Ishikawa (cell line): ENCODE measurements around the gene TYMP.

Experiments
- CEBPB ChIP-seq: IDR thresholded peaks from 2 replicates; pipeline ENCODE4 v1.6.1; 2012
- CREB1 ChIP-seq: IDR thresholded peaks from 2 replicates; pipeline ENCODE4 v1.6.1; 2012; ENCODE audit warnings: low read depth
- EGR1 ChIP-seq: IDR thresholded peaks from 2 replicates; pipeline ENCODE4 v1.6.1; 2012
- EP300 ChIP-seq: IDR thresholded peaks from 2 replicates; pipeline ENCODE4 v1.6.1; 2012; ENCODE audit warnings: borderline replicate concordance
- FOXM1 ChIP-seq: IDR thresholded peaks from 2 replicates; pipeline ENCODE4 v1.6.1; 2012; ENCODE audit warnings: low read depth, borderline replicate concordance
- MAX ChIP-seq: IDR thresholded peaks from 2 replicates; pipeline ENCODE4 v1.6.1; 2012
- NFIC ChIP-seq: IDR thresholded peaks from 2 replicates; pipeline ENCODE4 v1.6.1; 2012
- RAD21 ChIP-seq: IDR thresholded peaks from 2 replicates; pipeline ENCODE4 v1.6.1; 2012; ENCODE audit warnings: low read depth
- TAF1 ChIP-seq: IDR thresholded peaks from 2 replicates; pipeline ENCODE4 v1.6.1; 2012; ENCODE audit warnings: low read depth, mild to moderate bottlenecking
- TCF12 ChIP-seq: IDR thresholded peaks from 2 replicates; pipeline ENCODE4 v1.6.1; 2012; ENCODE audit warnings: low read depth
- TEAD4 ChIP-seq: IDR thresholded peaks from 2 replicates; pipeline ENCODE4 v1.6.1; 2012
- YY1 ChIP-seq: IDR thresholded peaks from 2 replicates; pipeline ENCODE4 v1.6.1; 2012; ENCODE audit warnings: low read depth
- ZBTB7A ChIP-seq: IDR thresholded peaks from 2 replicates; pipeline ENCODE4 v1.6.1; 2012; ENCODE audit warnings: low read depth
- TF ChIP-seq, protein P1 (sequence below): IDR thresholded peaks from 2 replicates; pipeline ENCODE4 v1.6.1; 2012
- TF ChIP-seq, protein P2 (sequence below): IDR thresholded peaks from 2 replicates; pipeline ENCODE4 v1.6.1; 2012; ENCODE audit warnings: low read depth, mild to moderate bottlenecking

The TYMP gene

DNA sequence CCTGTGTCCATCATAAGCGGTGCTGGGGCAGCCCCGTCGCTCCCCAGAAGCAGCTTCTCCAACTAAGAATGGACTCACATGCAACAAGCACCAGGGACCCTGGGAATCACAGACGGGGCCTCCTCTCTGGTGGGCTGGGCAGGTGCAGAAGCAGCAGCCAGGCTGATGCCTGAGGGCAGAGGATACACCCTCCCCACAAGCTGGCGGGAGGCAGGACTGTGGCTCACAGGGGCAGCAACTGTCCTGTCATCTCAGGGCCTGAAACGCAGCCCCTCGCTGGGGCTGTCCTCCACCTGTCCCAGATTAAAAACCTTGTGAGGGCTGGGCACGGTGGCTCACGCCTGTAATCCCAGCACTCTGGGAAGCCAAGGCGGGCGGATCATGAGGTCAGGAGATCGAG lies 51.9 kb downstream of the TYMP start:
- no peak for TF ChIP-seq TAF1
- TF ChIP-seq ZBTB7A = no peak
- TF ChIP-seq, protein P1, sequence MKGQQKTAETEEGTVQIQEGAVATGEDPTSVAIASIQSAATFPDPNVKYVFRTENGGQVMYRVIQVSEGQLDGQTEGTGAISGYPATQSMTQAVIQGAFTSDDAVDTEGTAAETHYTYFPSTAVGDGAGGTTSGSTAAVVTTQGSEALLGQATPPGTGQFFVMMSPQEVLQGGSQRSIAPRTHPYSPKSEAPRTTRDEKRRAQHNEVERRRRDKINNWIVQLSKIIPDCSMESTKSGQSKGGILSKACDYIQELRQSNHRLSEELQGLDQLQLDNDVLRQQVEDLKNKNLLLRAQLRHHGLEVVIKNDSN = no peak
- TF ChIP-seq EP300 = no peak
- TF ChIP-seq EGR1 = no peak
- no peak for TF ChIP-seq RAD21
- TF ChIP-seq MAX = no peak
- TF ChIP-seq FOXM1 = no peak
- no peak for TF ChIP-seq YY1
- TF ChIP-seq NFIC = no peak
- TF ChIP-seq, protein P2, sequence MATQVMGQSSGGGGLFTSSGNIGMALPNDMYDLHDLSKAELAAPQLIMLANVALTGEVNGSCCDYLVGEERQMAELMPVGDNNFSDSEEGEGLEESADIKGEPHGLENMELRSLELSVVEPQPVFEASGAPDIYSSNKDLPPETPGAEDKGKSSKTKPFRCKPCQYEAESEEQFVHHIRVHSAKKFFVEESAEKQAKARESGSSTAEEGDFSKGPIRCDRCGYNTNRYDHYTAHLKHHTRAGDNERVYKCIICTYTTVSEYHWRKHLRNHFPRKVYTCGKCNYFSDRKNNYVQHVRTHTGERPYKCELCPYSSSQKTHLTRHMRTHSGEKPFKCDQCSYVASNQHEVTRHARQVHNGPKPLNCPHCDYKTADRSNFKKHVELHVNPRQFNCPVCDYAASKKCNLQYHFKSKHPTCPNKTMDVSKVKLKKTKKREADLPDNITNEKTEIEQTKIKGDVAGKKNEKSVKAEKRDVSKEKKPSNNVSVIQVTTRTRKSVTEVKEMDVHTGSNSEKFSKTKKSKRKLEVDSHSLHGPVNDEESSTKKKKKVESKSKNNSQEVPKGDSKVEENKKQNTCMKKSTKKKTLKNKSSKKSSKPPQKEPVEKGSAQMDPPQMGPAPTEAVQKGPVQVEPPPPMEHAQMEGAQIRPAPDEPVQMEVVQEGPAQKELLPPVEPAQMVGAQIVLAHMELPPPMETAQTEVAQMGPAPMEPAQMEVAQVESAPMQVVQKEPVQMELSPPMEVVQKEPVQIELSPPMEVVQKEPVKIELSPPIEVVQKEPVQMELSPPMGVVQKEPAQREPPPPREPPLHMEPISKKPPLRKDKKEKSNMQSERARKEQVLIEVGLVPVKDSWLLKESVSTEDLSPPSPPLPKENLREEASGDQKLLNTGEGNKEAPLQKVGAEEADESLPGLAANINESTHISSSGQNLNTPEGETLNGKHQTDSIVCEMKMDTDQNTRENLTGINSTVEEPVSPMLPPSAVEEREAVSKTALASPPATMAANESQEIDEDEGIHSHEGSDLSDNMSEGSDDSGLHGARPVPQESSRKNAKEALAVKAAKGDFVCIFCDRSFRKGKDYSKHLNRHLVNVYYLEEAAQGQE = no peak
- TF ChIP-seq TEAD4 = no peak
- TF ChIP-seq CEBPB = no peak
- TF ChIP-seq CREB1 = no peak
- no peak for TF ChIP-seq TCF12

DNA sequence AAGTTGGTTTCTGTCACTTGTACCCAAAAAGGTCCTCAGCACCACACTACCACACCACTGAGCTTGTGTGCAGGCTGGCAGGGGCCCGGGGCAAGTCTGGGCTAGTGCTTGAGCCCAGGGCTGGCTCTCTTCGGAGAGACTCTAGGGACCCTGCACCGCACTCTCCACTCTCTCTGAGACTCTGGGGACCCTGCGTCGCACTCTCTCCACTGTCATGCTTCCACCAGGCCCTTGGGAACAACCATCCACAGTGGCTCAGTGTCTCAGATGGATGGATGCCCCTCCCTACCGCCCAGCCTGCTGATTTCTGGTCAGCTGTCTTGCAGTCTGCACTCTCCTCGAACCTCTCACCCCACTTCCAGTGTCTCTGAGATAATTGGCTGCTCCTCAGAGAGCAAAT lies 52.9 kb downstream of the TYMP start:
- TF ChIP-seq, protein P2 = no peak
- TF ChIP-seq CREB1 (no peak), FOXM1 (no peak), TEAD4 (no peak), EGR1 (no peak), TCF12 (no peak), TAF1 (no peak), RAD21 (no peak), EP300 (no peak), CEBPB (no peak), NFIC (no peak), MAX (no peak), YY1 (no peak), ZBTB7A (no peak)
- TF ChIP-seq, protein P1 = no peak
